ENCODE results near the gene SYCE1L. TPM values are rescaled to one million over a fixed set of nuclear protein-coding genes. Genes with fewer than 3 reads are reported as not detected.

Gene SYCE1L
- total and polyA plus RNA-seq, 2 of the 4 experiments (the other 2 are of a cell fraction): 0.10 TPM; not detected in 1

GRCh38 chr16:77213542-77214106 lies 14.4 kb downstream of the SYCE1L start:
- no peaks in the 10 kb centered on the region for H3K36me3 ChIP-seq (ENCODE audit: control insufficient read depth, insufficient read depth, low read length)
- TF ChIP-seq RAD21 (IDR thresholded peaks at IDR 0.05; ENCODE audit: low read length): no peak
- TF ChIP-seq MAZ (IDR thresholded peaks at IDR 0.05; ENCODE audit: borderline replicate concordance, low read depth, low read length): no peak
- no peak for TF ChIP-seq RCOR1 (IDR thresholded peaks at IDR 0.05; ENCODE audit: insufficient replicate concordance, low read length)
- no peak for TF ChIP-seq MAFK (IDR thresholded peaks at IDR 0.05; ENCODE audit: low read depth, low read length)
- TF ChIP-seq FOS (IDR thresholded peaks at IDR 0.05; ENCODE audit: low read depth, low read length): peak; percentile 58
- no peak for TF ChIP-seq USF2 (IDR thresholded peaks at IDR 0.05; ENCODE audit: low read depth, low read length)
- no peak for TF ChIP-seq NFE2L2 (IDR thresholded peaks at IDR 0.05; ENCODE audit: low read depth, low read length)
- TF ChIP-seq CHD1 (IDR thresholded peaks at IDR 0.05; ENCODE audit: low read depth, low read length): no peak
- no peak overlapping the region for H2AK5ac ChIP-seq (ENCODE audit: low read depth, low read length)
- no peak overlapping the region for H3K18ac ChIP-seq (ENCODE audit: low read depth, low read length)
- H2BK15ac ChIP-seq (ENCODE audit: low read depth, low read length): no peak overlapping the region
- H4K20me1 ChIP-seq (ENCODE audit: insufficient read depth, low read length): no peaks in the 10 kb centered on the region
- peaks cover 3% of the 10 kb centered on the region for H3K4me1 ChIP-seq (ENCODE audit: control insufficient read depth, insufficient read depth, low read length)
- ATAC-seq (ENCODE audit: low read depth) (peak; percentile 36), DNase-seq (peak; percentile 86)
- no peak overlapping the region for H2BK5ac ChIP-seq (ENCODE audit: low read depth, low read length, poor library complexity, severe bottlenecking)
- in situ Hi-C loops (cut with MboI; ENCODE audit: low sequenced_read_pairs): no loop called here
- no peak overlapping the region for H2BK20ac ChIP-seq (ENCODE audit: low read depth, low read length)
- peaks cover 11% of the 10 kb centered on the region for H3K9me1 ChIP-seq (ENCODE audit: insufficient read depth, low read length)
- H2AK9ac ChIP-seq (replicated peaks; ENCODE audit: low read depth, low read length, poor library complexity): peak overlapping the region; percentile 5
- no peaks in the 10 kb centered on the region for H3K79me1 ChIP-seq (ENCODE audit: low read depth in 1 of 2, low read length in 2 of 2)
- no peak overlapping the region for H3K56ac ChIP-seq (ENCODE audit: extremely low read depth, insufficient read depth, low read length)
- no peak overlapping the region; the same call in 1 of the 2 replicates for H3K4ac ChIP-seq (ENCODE audit: low read depth, low read length)
- ChIA-PET POLR2A (ENCODE audit: unreplicated experiment) (no interaction called here), CTCF (no interaction called here)
- dilution Hi-C loops (cut with HindIII; ENCODE audit: low sequenced_read_pairs, unreplicated experiment): no loop called here
- no peak overlapping the region for H3K23ac ChIP-seq (ENCODE audit: low read depth, low read length)
- H4K8ac ChIP-seq (ENCODE audit: low read depth in 2 of 2, low read length in 2 of 2): no peak overlapping the region
- no peaks in the 10 kb centered on the region for H3K9me3 ChIP-seq (ENCODE audit: control insufficient read depth, insufficient read depth, low read length)
- H3K27me3 ChIP-seq (ENCODE audit: control insufficient read depth, insufficient read depth, low read length): peaks cover 6% of the 10 kb centered on the region; the same call in 1 of the 2 replicates
- H3K14ac ChIP-seq (replicated peaks; ENCODE audit: low read depth, low read length): no peak overlapping the region
- no peak overlapping the region for H4K5ac ChIP-seq (ENCODE audit: low read depth, low read length)
- H2AFZ ChIP-seq (replicated peaks; ENCODE audit: low read length, poor library complexity): peak overlapping the region; percentile 93
- H4K91ac ChIP-seq (ENCODE audit: insufficient read depth, low read depth, low read length): no peak overlapping the region
- H3K4me3 ChIP-seq (ENCODE audit: insufficient read depth, low read depth, low read length): no peak overlapping the region
- BruUV-seq (replicated peaks): no TSS peak
- no peak overlapping the region for H2BK120ac ChIP-seq (ENCODE audit: low read depth, low read length)
- intact Hi-C loops (cut with micrococcal nuclease): no loop called here
- WGBS, 2 experiments (ENCODE audit: extremely low coverage in 2 of 2, insufficient read length in 1 of 2): 81% methylated on average over 14 of the region's 15 CpGs; no CpG with 5 or more reads in 1 of the 2 experiments
- H3K27ac ChIP-seq (ENCODE audit: insufficient read depth, low read length): no peak overlapping the region
- no peak overlapping the region for H3K4me2 ChIP-seq (ENCODE audit: low read depth, low read length)
- H3K9ac ChIP-seq (ENCODE audit: low read depth, low read length): no peak overlapping the region

Measured in IMR-90 (cell line).